NCI-H2171 treated with DMSO at 0.1 percent for 48 hours (cell line): ENCODE results near the gene HERC2.
"Not testable (repeated sequence)": the region's sequence is repeated elsewhere in the genome, so short reads cannot be mapped to it uniquely, and the experiment has no call there.

Experiments
- DNase-seq: peaks from one replicate; lab custom pipeline; 2025; lab: John Stamatoyannopoulos, UW

The HERC2 gene

DNA sequence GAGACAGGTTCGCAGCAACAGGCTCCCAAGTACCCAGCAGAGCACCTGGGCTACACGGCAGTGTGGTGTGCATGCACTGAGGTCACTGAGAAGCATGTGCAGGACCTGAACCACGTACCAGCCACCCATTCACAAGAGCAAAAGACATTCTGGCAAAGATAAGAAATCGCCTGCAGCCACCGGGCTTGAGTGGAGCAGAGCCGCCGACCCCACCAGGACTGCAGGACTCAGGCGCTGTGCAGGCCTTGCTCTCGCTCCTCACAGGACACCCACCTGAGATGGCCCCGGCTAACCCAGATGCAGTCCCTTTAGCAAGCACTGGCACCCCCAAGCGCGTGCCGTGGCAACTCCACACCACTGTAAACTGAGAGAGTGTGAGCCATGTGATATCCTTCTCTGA is 190.6 kb downstream of the HERC2 start:
- no peak for DNase-seq

DNA sequence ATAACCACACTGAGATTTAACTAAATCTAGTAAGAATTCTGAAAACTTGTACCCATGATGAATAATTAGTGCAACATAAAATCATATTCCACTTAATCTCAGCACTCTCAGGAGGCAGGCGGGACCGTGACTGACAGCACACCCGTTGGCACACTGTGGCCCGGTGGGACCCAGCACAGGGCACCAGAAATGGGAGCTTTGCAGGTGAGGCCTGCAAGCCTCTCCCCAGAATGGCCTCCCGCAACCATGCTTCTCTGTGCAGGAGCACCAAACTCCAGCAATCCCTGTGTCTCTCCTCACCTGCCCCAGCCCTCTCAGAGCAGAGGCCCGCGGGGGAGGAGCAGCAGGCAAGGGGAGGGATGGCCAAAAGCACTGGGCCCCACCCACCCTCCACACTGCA is 191.3 kb downstream of the HERC2 start:
- no peak for DNase-seq

DNA sequence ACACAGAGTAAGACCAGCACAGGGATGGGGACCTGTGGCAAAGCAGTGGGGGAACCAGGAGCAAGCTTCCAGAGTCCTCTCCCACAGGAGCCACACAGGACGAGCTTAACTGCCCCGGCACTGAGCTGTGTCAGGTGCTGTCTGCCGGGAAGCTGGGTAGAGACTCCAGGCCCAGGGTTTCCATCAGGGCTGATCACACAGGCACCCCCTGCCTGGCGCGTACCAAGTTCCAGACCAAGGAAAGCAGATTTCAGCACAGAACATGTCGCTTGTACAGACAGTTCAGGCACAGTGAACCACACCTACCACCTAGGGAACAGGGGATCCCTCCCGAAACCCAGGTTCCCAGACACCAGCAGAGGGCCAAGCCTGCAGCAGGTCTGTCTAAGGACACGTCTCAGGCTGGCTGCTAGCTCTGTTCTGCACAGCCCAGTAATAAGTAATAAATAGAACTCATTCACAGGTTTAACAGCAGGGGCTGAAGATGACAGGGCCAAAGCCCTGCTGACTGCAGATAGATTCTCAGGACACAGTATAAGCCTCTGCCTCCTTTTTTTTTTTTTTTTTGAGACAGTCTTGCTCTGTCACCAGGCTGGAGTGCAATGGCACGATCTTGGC is 192.6 kb downstream of the HERC2 start:
- DNase-seq = no peak

DNA sequence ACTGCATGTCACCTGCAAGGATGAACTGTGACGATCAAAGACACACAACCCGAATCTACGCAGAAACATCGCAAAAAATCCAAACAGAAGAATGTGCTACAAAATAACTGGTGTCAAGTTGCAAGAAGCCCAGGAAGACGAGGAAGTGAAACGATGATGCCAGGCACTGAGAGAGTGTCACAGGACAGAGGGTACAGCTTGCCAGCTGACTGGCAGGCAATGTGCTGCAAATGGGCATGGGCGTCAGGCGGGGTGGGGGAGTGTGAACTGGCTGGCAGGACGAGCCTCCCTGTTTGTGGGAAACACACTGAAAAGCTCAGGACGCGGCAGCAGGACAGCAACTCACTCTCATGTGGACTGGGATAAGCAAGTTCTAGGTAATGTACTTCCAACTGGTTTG is 193.9 kb downstream of the HERC2 start:
- DNase-seq = no peak

DNA sequence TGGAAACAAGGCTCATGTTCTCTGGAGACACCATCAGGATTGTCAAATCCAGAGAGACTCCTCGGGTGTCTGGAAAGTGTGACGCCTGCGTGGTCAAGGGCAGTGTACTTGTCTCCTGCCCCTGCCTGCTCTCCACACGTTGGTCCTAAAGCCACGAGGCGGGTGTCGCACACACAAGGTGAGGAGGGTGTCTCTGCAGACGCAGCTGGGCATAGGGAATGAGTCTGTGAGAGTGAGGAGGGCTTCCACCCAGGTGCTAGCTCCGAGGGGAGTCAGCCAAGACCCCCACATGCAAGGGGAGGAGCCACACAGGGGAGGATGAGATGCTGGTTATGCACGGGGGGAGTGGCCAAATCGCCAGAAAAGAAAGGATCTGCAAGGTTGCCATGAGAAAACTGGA is 194.9 kb downstream of the HERC2 start:
- DNase-seq = no peak

DNA sequence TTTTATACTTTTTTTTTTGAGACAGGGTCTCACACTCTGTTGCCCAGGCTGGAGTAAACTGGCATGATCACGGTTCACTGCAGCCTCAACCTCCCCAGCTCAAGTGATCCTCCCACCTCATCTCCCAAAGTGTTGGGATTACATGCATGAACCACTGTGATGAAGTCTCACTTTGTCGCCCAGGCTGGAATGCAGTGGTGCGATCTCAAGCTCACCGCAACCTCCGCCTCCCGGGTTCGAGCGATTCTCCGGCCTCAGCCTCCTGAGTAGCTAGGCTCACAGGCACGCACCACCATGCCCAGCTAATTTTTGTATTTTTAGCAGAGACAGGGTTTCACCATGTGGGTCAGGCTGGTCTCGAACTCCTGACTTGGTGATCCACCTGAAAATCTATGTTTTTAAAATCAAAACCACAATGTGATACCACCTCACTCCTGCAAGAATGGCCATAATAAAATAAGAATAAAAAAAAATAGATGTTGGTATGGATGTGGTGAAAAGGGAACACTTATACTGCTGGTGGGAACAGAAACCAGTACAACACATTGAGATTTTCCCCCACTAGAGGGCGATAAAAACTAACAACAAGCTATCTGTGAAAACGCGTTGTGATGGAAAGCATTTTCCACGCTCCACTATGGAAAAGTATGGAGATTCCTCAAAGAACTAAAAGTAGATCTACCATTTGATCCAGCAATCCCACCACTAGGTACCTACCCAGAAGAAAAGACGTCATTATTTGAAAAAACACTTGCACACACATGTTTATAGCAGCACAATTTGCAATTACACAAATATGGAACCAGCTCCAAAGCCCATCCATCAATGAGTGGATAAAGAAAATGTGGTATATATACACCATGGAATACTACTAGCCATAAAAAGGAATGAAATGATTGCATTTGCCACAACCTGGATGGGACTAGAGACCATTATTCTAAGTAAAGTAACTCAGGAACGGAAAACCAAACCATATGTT is 196.0 kb downstream of the HERC2 start:
- peak; percentile 37 for DNase-seq

DNA sequence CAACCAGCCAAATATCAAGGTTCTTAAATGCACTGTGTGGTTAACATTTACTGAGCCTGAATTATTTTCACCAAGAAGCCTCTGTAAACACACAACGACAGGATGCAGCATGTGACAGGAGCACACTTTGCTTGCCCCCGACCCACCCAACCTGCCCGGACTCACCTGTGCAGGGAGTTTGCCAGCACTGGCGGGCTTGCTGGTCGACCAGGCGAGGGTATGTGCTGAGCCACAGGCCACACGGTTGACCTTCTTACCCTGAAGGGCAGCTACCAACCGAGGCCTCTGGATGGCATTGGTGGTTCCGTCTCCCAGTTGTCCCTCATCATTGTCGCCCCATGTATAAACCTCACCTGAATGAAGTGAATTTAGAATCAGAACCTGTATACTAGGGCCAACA is 197.1 kb downstream of the HERC2 start:
- no peak for DNase-seq

DNA sequence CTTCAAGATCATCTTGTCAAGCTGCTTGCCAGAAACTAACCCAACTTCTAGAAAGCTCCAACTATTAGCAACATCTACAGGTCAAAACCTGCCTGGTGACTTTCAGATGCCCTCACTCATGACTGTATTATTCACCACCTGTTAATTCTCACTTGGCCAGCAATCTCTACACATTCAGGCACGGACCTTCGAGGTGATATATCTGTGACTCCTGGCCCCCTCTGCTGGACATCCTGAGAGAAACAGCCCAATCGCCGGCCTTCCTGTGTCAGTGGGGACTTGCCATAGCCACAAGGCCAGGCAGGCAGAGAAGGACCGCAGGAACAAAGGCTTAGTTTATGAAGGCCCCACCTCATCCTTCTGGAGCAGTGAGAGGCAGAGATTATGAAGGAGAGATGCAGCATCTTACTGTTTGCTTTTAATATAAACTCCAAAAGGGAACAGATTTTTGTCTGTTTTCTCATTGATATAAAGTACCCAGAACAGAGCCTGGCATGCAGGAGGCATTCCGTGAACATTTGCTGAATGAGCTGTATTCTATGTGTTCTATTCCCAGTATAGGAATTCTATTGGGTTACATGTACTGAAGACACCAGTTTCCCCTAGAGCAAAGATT is 198.5 kb downstream of the HERC2 start:
- DNase-seq = peak; percentile 67

DNA sequence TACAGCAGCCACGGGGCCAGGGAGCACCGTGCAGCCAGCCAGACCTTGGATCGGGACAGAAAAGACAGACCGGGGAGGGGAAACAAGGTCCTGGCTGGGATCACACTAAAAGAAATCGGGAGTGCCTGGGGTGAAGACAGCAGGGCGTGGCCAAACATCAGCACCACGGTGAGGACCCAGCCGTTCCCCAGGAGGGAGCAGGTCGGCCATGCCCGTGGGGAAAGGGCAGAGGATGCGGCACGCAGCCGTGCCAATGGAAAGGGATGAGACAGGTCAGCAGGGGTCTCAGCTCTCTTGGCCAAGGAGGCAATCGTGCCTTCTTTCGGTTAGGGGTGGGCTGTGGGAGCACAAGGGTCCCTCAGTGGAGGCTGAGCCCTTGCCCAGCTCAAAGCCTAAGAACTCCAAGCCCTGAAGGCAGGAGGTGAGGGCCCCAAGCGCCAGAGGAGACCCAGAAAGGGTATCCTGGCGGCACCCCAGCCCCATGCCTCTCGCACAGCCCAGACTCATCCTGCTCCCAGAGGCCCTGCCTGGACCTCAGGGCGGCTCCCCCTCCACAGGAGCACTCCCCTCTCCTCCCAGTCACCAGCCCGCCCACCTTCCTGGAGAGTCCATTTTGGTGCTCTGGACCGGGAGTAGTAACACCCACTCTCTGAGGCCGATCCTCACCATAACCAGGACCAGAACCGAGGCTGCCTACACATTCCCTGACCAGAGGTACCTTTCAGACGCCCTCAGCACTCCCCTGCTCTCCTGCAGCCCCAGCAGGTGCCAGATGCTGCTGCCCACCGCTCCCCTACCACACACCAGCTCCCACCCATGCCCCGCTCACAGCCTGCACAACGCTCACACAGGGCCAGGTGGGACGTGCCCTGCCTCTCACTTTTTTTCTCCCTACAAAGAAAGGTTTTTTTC is 199.7 kb downstream of the HERC2 start:
- DNase-seq = no peak

DNA sequence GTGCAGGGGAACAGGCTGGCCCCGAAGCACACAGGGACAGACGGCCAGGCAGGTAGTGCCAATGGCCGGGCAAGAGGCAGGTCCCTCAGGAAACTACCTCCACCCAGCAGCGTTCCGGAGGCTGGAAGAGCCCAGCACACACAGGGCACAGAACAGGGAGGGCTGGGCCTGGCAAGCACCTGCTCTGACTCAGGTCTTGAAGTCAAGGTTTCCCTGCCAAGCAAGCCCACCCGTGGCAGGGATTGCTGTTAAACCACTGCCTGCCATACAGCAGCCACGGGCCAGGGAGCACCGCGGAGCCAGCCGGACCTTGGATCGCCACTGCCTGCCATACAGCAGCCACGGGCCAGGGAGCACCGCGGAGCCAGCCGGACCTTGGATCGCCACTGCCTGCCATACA is 200.4 kb downstream of the HERC2 start:
- not testable (repeated sequence) for DNase-seq

DNA sequence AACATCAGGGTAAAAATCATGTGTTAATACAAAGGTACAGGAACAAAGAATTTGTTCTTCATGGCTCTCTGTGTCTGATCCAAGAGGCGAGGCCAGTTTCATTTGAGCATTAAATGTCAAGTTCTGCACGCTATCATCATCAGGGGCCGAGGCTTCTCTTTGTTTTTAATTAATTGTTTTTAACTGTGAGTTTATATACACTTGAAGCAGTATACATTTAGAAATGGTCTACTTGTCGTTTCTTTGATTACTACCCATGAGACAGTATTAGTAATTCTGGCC is 201.7 kb downstream of the HERC2 start:
- DNase-seq = no peak

DNA sequence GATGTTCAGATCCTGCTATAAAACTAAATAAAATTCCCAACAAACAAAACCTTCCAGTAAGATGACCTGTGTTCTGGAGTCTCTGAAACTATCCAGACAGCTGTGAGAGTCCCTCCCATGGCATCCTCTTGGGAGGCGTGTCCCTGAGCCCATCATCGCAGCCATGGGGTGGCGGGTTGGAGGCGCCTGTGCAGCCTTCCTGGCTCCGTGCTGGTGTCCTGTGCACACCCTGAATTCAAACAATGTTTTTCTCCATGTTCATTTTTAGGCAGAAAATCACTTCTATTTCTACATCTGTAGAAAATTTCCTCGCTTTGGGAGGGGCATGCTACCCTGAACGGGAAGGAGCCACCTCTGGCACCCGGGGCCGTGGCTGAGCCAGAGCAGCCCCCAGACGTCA is 203.4 kb downstream of the HERC2 start:
- DNase-seq = no peak

DNA sequence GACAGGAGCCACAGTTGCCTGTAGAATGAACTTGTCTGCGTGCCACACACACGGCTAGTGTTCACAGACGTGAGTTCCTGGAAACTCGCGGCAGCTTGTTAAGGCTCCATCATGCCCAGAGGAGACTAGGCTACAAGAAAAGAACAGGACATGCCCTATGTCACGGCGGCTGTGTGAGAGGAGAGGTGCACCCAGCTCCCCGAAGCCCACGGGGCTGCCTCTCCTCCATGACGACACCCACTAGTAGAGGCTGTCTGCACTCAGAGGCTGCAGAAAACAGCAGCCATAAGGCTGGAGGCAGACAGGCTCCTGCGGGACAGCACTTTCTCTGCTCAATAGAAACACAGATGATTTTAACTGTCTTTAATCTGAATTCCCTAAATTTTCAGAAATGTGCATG is 203.9 kb downstream of the HERC2 start:
- DNase-seq = no peak

DNA sequence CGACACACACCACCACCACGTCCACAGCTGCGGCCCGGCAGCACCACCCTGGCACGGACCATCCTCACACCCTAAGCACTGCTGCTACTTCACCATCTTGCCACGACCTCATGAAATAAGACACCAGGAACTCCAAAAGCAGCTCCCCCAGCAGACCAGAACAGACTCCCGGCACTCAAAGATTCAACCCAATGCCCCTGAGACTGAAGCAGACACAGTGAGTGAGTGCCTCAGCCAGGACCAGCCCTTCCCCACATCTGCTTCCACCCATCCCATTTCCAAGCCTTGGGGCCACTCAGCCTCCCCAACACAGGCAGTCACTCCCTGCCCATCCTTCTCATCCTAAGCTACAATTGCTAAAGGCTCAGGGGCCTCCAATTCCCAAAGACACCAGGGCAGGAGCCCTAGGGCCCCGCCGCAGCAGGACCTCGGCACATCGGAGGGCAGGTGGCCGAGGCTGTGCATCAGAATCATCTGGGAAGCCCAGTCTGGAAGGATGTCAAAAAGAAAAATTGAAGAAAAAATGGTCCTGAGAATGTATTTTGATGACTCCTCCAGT is 204.5 kb downstream of the HERC2 start:
- peak; percentile 56 for DNase-seq

DNA sequence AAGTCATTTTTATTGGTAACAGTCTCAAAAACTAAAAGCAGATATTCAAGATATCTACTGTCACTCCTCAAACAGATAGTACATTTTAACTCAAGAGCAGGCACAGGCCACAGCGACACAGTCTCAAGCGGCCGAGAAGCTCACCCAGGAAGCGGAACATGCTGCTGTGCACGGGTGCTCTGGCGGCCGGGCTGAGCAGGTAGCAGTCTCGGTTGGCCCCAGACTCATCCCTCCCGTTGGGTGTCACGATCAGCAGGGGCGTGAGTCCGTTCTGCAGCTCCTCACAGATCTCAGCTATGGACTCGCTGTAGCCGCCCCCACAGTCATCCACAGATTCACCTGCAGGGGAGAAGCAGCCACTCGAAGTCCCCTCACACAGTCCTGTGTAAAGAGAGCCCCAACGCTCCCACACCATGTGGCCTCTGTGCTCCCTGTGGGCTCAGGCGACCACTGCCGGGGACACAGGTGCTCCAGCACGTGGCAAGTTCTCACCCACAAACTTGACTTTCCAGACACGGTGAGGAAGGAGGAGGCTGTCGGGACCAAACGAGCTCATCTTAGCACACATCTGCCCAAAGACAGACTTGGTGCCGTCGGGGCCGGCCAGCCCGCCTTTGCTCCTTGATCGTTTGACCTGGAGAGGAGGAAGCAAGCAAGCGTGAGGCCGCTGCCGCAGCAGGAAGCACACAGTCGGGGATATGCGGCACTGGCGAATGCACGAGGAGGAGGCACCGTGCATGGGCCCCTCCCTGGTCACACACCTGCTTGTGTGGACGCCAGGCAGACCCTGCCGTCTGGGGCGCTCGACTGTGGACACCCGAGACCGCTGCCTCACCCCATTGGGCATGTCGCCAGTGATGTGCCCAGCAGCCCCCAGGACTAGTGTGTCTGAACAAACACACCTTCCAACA is 205.2 kb downstream of the HERC2 start:
- DNase-seq = no peak

DNA sequence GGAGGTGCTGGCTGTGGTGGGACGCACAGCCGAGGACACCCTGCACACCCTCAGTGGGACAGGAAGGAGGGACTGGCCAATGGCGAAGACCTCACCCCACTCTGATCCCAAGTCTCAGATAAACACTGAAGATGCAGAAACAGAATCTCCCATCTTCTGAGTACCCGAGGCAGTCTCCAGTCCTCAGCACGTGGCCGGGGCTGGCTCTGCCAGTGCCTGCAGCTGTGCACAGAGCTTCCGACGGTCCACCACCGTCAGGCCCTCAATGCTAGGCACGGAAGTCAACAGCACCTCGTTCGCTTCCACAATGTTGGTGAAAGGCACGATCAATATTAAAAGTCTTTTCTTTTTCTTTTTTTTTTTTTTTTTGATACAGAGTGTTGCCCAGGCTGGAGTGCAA is 206.1 kb downstream of the HERC2 start:
- DNase-seq = no peak

DNA sequence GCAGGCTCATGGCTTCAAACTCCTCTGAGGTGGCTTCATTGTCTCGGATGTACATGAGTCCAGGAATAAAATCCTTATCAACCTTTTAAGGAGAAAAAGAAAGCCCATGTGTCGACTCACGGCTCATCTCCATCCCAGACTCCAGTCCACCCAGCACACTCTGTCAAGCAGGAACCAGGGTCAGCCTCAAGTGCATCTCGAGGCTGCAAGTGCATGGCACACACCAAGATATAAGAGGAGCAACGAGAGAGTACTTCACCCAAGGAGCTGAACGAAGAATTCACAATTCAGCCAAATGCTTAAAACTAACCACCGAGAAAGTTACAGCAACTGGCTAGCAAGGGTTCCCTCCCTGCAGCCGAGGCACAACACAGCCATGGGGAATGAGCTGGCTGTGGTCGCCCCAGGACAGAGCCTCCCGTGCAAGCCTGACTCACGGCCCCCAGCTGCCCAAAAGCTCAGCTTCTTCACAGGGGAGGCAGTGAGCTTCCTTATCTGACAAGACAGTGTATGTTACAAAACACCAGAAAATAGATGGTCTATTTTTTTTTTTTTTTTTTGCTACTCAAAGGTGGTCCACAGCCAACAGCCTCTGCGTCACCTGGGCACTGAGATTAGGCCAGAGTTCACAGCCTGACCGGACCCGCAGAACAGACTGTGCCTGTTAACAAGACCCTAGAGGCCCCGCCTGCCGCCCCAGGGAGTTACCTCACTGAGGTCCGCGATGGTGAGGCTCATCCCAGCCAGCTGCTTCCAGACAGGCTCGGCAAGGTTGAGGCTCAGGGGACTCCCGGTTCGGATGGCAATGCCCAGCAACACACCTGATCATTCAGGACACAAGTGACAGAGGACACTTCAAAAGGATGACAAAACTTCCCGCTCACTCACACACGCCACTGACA is 207.0 kb downstream of the HERC2 start:
- DNase-seq = no peak

DNA sequence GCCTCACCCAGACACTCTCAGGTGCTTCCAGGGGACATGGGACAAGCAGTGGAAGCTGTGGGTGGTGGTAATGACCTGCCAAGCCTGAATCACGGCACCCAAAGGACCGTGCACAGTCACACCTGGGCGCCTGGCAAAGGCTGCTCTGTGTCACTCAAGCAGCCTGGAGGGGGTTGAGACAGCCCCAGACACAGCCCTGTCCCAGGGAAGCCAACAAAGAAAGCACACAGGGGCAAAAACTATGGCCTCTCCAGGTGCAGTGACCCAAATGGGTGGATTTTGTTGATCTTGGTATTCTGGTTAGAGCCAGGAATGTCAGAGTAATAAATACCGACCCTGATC is 207.9 kb downstream of the HERC2 start:
- DNase-seq = no peak

DNA sequence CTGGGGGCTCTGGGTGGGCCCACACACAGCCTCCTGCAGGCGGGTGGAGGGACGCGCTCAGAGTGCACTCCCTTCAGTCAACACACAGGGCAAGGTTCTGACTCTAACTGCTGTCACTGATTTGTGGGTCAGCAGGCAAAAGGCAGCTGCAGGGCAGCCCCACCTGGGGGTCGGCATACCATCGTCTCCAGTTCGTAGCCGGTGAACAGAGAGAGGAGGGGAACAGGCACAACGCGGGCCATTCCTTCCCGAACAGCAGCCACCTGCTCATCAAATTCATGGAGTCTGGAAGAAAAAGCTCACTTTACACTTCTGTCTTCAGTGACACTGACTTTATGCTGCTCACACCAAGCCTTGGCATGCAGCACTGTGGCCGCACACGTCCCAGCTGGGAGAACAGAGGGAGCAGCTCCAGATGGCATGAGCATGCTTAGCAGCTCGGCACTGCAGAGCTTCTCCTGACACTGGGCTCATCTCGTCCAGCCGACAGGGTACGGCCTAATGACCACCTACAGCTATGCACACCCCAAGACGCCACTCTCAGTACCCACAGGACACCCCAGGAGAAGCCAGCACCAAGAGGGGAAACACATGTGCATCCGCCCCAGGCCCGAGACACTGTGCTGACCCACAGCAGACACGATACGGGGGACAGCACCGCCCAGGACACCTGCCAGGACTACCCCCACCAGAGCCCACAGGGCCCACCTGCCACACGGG is 208.4 kb downstream of the HERC2 start:
- DNase-seq = peak; percentile 33
